Measurements from ENCODE around the gene TMEM187. TPM values are rescaled to one million over a fixed set of nuclear protein-coding genes. Genes with fewer than 3 reads are reported as not detected.

The TMEM187 gene
- total RNA-seq, 1 donor from 2014 or later: 11.6 TPM

GRCh38 chrX:153953892-153954557, 18.5 kb upstream of the TMEM187 start:
- ATAC-seq: peak; percentile 3
- no peak for DNase-seq (ENCODE audit: low spot score)

DNA sequence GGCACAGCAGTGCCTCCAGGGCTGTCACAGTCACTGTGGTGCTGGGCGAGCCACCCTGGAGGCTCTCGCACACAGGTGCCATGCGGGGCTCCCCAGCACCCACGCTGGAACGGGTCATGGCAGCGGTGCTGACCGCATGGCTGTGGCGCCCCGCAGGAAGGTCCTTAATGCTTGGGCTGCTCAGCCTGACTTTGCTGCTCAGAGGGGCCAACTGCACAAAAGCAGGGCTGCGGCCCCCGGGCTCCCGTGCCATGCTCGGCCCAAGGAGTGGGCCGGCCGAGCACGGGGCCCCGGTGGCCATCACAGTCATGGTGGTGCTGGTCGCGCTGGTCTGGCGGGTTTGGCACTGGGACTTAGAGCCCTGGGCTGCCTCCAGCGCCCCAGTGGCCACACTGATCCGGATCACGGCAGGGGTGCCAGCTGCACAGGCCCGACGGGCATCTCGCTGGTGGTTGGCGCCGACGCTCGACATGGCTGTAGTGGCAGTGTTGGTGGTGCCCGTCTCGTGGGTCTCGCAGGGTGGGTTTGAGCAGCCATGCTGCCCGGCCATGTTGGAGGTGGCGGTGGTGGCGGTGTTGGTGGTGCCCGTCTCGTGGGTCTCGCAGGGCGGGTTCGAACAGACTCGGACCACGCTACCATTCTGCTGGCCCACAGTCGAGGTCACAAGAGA, 17.9 kb upstream of the TMEM187 start:
- no peak for DNase-seq (ENCODE audit: low spot score)
- peak; percentile 7 for ATAC-seq

- DNase-seq (ENCODE audit: low spot score): no peak
- ATAC-seq: no peak
Measured at GRCh38 chrX:153955228-153955732, 17.3 kb upstream of the TMEM187 start.

- ATAC-seq (no peak), DNase-seq (ENCODE audit: low spot score) (no peak)
Measured at GRCh38 chrX:153956044-153956907, 16.3 kb upstream of the TMEM187 start.

GRCh38 chrX:153957224-153957623, 15.3 kb upstream of the TMEM187 start:
- no peak for ATAC-seq
- DNase-seq (ENCODE audit: low spot score): no peak

GRCh38 chrX:153958605-153959004, 13.9 kb upstream of the TMEM187 start:
- DNase-seq (ENCODE audit: low spot score) (no peak), ATAC-seq (no peak)

DNA sequence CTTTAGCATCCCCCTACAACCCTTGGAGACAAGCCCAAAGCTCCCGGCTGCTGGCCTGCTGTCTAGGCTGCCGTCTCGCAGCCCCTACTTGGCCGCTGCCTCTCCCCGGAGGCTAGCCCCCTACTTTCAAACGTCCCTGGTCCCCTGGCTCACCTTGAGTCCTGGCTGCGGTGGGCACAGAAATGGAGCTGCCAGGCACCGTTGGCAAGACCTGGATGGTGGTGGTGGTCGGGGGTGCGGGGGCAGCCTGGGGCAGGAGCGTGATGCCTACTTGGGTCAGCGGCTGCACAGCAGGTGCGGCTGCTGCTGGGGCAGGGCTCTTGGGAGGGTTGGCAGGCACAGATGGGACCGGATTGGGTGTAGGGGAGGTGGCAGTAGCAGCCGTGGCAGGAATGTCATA, 12.9 kb upstream of the TMEM187 start:
- DNase-seq (ENCODE audit: low spot score): no peak

DNA sequence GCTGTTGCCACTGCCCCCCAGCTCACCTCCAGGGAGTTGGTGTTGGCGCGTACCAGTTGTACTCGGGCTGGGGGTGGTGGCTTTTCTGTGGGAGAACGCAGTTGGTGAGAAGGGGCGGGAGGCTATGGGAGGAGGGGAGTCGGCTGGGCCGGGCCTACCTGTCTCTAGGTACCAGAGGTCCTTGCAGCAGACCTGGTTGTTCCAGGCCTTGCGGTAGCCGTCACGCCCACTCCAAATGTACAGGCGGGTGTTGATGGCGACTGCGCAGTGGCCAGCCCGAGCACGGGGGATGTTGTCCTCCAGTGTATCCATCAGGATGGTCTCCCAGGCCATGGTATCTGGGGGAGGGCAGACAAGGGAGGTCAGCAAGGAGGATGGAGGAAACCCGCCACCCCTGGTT, 12.5 kb upstream of the TMEM187 start:
- ATAC-seq (no peak), DNase-seq (ENCODE audit: low spot score) (no peak)

More for the DNA sequence above, 12.9 kb upstream of the TMEM187 start:
- no peak for ATAC-seq

- DNase-seq (ENCODE audit: low spot score) (no peak), ATAC-seq (no peak)
Measured at GRCh38 chrX:153960786-153961185, 11.8 kb upstream of the TMEM187 start.

- no peak for ATAC-seq
- DNase-seq (ENCODE audit: low spot score): no peak
Measured at GRCh38 chrX:153961292-153961691, 11.3 kb upstream of the TMEM187 start.

GRCh38 chrX:153963546-153963945, 9.0 kb upstream of the TMEM187 start:
- DNase-seq (ENCODE audit: low spot score): no peak
- ATAC-seq: no peak

DNA sequence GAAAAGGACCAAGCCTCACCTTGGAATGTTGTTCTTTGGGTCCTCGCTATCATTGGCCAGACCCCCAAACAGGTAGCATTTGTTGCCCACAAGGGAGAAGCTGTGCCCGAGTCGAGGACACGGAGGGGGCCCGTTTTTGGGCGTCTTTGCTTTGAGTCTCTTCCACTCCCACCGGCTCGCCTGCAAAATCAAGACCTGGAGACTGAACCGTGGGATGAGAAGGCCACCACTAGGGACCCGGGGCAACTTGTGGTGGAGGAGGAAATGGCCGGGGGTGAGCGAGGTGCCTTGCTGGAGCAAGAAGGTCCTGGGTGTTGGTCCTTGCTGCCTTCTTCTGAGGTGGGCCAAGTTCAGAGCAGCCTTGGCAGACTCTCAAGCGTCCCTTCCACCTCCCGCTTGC, 8.4 kb upstream of the TMEM187 start:
- ATAC-seq: no peak
- DNase-seq (ENCODE audit: low spot score): no peak

GRCh38 chrX:153965406-153965805, 7.1 kb upstream of the TMEM187 start:
- ATAC-seq: no peak
- no peak for DNase-seq (ENCODE audit: low spot score)

GRCh38 chrX:153966283-153966688, 6.3 kb upstream of the TMEM187 start:
- ATAC-seq: peak; percentile 61
- DNase-seq (ENCODE audit: low spot score): peak; percentile 77

GRCh38 chrX:153966841-153967535, 5.6 kb upstream of the TMEM187 start:
- DNase-seq (ENCODE audit: low spot score) (no peak), ATAC-seq (no peak)

DNA sequence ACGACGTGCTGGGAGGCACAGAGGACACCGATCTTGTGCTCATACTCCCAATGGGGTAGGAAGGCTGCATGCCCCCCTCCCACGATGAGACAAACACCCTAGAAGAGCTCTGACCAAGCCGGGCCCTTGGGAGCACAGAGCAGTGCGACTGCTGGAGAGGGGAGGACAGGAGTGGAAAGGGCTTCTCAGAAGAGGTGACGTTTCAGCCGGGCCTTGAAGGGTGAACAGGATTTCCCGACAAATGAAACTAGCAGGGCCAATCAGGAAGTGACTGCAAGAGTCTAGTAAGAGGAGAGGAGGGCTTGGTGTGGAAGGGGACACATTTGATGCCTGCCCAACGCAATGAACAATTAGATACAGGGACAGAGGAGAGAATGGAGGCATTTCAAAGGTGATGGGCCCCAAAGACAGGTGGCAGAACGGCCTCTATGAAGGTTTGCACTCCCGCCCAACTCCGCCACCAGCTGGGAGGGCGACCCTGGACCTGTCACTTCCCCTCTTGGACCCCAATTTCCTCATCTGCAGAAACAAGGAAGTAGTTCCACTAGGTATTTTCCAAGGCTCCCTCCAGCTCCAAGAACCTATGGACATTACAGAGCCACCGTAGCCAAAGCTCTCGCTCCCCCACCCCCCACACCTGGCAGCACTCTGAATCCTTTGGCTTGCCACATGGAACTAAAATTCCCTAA, 4.9 kb upstream of the TMEM187 start:
- ATAC-seq (no peak), DNase-seq (ENCODE audit: low spot score) (no peak)

DNA sequence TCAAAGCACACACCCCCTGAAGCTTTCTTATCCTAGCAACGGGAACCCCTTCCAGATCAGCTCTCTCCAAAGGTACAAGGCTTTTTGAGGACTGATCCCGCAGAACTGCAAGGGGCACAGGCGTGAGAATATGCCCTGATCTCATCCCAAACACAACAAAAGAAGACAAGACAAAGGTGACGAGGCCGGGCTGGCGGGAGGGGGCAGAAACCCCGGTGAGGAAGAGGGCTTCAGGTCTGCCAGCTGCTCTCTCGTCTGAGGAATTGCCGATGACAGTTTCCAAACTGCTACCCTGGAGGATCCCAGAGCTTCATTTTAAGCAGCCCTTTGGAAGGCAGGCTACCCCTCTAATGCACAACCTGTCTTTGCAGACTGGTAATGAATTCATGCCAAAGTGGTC, 4.3 kb upstream of the TMEM187 start:
- DNase-seq (ENCODE audit: low spot score): no peak
- no peak for ATAC-seq

- ATAC-seq: no peak
- no peak for DNase-seq (ENCODE audit: low spot score)
Measured at GRCh38 chrX:153968754-153969124, 3.8 kb upstream of the TMEM187 start.

- ATAC-seq: no peak
- DNase-seq (ENCODE audit: low spot score): no peak
Measured at GRCh38 chrX:153969125-153969903, 3.2 kb upstream of the TMEM187 start.

DNA sequence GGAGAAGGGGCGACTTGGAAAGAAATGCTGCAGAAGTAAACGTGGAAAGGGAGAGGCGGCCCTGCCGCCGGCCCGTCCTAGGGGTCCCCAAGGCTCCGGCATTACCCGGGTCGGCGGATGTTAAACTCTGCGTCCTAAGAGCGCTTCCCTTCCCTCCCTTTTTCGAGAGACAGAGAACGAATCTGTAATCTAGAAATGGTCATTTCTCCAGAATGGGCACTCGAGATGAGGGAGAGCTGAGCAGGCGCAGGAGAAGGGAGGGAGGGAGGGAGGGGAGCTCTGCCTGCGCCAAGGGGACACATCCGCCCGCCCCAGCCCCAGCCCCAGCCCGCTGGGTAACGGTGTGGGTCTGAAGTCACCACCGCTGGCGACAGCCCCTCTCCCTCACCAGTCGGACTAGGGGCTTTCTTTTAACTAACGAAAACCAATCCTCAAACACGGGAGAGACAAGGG, 2.6 kb upstream of the TMEM187 start:
- DNase-seq (ENCODE audit: low spot score) (no peak), ATAC-seq (no peak)

Measured in left lobe of liver (tissue), 2 donors.